ENCODE results near the gene ADAT3. TPM values are rescaled to one million over a fixed set of nuclear protein-coding genes. Genes with fewer than 3 reads are reported as not detected.

Gene ADAT3
- total RNA-seq, 1 donor from 2014 or later: 6.3 TPM

DNA sequence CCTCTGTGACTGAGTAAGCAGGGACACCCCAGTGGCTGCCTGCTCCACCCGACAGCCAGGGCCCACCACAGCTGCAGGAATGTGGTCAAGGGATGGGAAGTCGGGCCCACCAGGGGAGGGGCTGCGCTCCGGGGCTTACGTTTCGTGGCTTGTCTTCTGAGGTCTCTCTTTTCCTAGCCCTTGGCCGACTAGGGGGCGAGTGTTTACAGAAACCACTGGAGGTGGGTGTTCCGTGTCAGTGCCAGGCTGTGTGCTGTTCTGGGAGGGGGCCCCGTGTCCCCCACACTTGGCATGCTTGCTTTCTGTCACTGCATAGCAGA lies 4.5 kb downstream of the ADAT3 start:
- H3K4me1 ChIP-seq: peaks cover 28% of the 10 kb centered on the region
- ATAC-seq (no peak), DNase-seq (no peak)
- H3K36me3 ChIP-seq: peaks cover 14% of the 10 kb centered on the region
- no peaks in the 10 kb centered on the region for H3K9me3 ChIP-seq
- H3K4me3 ChIP-seq: no peak overlapping the region
- TF ChIP-seq, protein P1, sequence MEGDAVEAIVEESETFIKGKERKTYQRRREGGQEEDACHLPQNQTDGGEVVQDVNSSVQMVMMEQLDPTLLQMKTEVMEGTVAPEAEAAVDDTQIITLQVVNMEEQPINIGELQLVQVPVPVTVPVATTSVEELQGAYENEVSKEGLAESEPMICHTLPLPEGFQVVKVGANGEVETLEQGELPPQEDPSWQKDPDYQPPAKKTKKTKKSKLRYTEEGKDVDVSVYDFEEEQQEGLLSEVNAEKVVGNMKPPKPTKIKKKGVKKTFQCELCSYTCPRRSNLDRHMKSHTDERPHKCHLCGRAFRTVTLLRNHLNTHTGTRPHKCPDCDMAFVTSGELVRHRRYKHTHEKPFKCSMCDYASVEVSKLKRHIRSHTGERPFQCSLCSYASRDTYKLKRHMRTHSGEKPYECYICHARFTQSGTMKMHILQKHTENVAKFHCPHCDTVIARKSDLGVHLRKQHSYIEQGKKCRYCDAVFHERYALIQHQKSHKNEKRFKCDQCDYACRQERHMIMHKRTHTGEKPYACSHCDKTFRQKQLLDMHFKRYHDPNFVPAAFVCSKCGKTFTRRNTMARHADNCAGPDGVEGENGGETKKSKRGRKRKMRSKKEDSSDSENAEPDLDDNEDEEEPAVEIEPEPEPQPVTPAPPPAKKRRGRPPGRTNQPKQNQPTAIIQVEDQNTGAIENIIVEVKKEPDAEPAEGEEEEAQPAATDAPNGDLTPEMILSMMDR (IDR thresholded peaks at IDR 0.05): no peak
- peak overlapping the region; percentile 42 for H3K27ac ChIP-seq
- H3K27me3 ChIP-seq: no peaks in the 10 kb centered on the region
- intact Hi-C loops (cut with DNase I): loop anchor here (10.0 kb wide), 1 partner anchor 165 kb away; no protein-coding TSS in a partner anchor

DNA sequence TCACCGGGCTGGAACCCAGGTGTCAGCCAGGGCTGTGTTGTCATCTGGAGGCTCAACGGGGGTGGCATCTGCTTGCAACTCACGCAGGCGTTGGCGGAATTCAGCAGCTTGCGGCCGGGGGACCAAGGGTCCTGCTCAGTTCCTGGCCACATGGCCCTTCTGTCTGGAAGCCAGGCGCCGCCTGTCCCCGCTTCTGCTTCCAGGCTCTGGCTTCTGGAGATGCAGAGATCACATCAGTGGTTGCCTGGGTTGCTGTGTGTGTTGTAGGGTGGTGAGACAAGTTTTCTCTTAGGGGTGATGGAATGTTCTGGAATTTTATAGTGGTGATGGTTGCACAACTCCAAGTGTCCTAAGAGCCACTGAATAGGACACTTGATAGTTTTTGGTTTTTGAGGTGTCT lies 5.0 kb downstream of the ADAT3 start:
- Histone ChIP-seq H3K4me3 (no peak overlapping the region), H3K4me1 (peaks cover 28% of the 10 kb centered on the region), H3K27me3 (no peaks in the 10 kb centered on the region), H3K9me3 (no peaks in the 10 kb centered on the region), H3K36me3 (peaks cover 14% of the 10 kb centered on the region), H3K27ac (peak overlapping the region; percentile 42)
- ATAC-seq (no peak), DNase-seq (no peak)
- TF ChIP-seq, protein P1 (IDR thresholded peaks at IDR 0.05): no peak
- intact Hi-C loops (cut with DNase I): loop anchor here (10.0 kb wide), 1 partner anchor 165 kb away; no protein-coding TSS in a partner anchor

DNA sequence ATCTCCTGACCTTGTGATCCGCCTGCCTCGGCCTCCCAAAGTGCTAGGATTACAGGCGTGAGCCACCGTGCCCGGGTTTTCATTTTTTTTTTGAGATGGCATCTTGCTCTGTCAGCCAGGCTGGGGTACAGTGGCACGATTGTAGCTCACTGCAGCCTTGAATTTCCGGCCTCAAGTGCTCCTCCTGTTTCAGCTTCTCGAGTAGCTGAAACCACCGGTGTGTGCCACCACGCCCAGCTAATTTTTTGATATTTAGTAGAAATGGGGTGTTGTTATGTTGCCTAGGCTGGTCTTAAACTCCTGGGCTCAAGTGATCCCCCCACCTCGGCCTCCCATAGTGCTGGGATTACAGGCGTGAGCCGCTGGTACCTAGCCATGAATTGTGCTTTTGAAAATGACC lies 5.9 kb downstream of the ADAT3 start:
- no peaks in the 10 kb centered on the region for H3K9me3 ChIP-seq
- no peaks in the 10 kb centered on the region for H3K27me3 ChIP-seq
- H3K4me1 ChIP-seq: peaks cover 22% of the 10 kb centered on the region
- H3K36me3 ChIP-seq: peaks cover 14% of the 10 kb centered on the region
- DNase-seq (no peak), ATAC-seq (no peak)
- H3K4me3 ChIP-seq: no peak overlapping the region
- no peak overlapping the region for H3K27ac ChIP-seq
- TF ChIP-seq, protein P1 (IDR thresholded peaks at IDR 0.05): no peak
- intact Hi-C loops (cut with DNase I): loop anchor here (10.0 kb wide), 1 partner anchor 164 kb away; no protein-coding TSS in a partner anchor

DNA sequence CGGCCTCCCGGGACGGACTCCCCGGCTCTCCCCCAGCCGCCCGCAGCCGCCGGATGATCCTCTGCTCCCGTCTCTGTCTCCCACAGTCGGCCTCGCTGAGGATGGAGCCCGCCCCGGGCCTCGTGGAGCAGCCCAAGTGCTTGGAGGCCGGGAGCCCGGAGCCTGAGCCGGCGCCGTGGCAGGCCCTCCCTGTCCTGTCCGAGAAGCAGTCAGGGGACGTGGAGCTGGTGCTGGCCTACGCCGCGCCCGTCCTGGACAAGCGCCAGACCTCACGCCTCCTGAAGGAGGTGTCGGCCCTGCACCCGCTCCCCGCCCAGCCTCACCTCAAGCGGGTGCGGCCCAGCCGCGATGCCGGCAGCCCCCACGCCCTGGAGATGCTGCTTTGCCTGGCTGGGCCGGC lies 6.8 kb downstream of the ADAT3 start:
- TF ChIP-seq, protein P1 (IDR thresholded peaks at IDR 0.05): no peak
- Histone ChIP-seq H3K36me3 (peaks cover 14% of the 10 kb centered on the region), H3K27ac (no peak overlapping the region), H3K4me3 (no peak overlapping the region), H3K4me1 (peaks cover 21% of the 10 kb centered on the region), H3K27me3 (no peaks in the 10 kb centered on the region), H3K9me3 (no peaks in the 10 kb centered on the region)
- DNase-seq: no peak
- ATAC-seq: no peak
- intact Hi-C loops (cut with DNase I): loop anchor here (10.0 kb wide), 1 partner anchor 163 kb away; no protein-coding TSS in a partner anchor

DNA sequence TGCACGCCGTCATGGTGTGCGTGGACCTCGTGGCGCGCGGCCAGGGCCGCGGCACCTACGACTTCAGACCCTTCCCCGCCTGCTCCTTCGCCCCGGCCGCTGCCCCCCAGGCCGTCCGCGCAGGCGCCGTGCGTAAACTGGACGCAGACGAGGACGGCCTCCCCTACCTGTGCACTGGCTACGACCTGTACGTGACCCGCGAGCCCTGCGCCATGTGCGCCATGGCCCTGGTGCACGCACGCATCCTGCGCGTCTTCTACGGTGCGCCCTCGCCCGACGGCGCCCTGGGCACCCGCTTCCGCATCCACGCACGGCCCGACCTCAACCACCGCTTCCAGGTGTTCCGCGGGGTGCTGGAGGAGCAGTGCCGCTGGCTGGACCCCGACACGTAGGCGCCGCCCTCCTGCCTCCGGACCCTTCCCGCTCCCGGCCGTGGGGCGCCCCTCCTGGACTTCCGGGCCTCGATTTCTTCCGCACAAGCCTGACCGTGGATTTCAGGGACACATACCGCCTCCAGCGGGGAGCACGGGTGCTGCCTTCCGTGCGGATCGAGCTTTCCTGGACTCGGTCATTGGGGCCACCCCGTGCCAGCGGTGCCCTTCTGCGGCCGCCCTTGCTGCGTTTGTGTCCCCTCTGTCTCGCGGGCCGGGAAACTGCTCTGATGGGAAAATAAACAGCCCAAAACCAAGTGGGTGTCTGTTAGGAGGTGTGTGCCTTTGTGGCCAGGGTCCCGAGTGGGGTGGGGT lies 7.7 kb downstream of the ADAT3 start:
- TF ChIP-seq, protein P1 (IDR thresholded peaks at IDR 0.05): no peak
- H3K27ac ChIP-seq: no peak overlapping the region
- no peak overlapping the region for H3K4me3 ChIP-seq
- DNase-seq (no peak), ATAC-seq (no peak)
- intact Hi-C loops (cut with DNase I): loop anchor here (10.0 kb wide), 1 partner anchor 162 kb away; no protein-coding TSS in a partner anchor
- H3K36me3 ChIP-seq: peaks cover 17% of the 10 kb centered on the region
- peaks cover 18% of the 10 kb centered on the region for H3K4me1 ChIP-seq
- no peaks in the 10 kb centered on the region for H3K9me3 ChIP-seq
- H3K27me3 ChIP-seq: no peaks in the 10 kb centered on the region

Data from upper lobe of right lung (tissue), 1 donor.